Stomach (tissue), 4 donors: ENCODE measurements around the gene KDELR3.

Source experiments
- CTCF ChIP-seq, 7 experiments: fragments of 450-650 bp in 4 of 7; fragments of 200-600 bp in 3 of 7; sonication (generic) in 3 of 7; IDR thresholded peaks; one replicate each; pipeline ENCODE4 v1.5.1; 2016 to 2019; ENCODE audit warnings: antibody characterized with exemption in 7 of 7, control low read depth in 2 of 7, mild to moderate bottlenecking in 1 of 7
- EP300 ChIP-seq: sonication (generic); formaldehyde crosslinking; IDR thresholded peaks from one replicate; pipeline ENCODE4 v1.6.1; 2017; ENCODE audit warnings: antibody characterized with exemption
- POLR2A ChIP-seq, 4 donors: fragments of 450-650 bp; IDR thresholded peaks; one replicate each; pipeline ENCODE4 v1.6.1; 2016; ENCODE audit warnings: antibody characterized with exemption in 4 of 4, control low read depth in 2 of 4, mild to moderate bottlenecking in 1 of 4, moderate library complexity in 1 of 4

GRCh38 chr22:38427940-38428339 is 40.0 kb upstream of the KDELR3 start:
- TF ChIP-seq CTCF (IDR thresholded peaks at IDR 0.05) (no peak), EP300 (no peak), POLR2A (IDR thresholded peaks at IDR 0.05) (no peak)
